ENCODE measurements around the gene SMS. TPM values are rescaled to one million over a fixed set of nuclear protein-coding genes. Genes with fewer than 3 reads are reported as not detected.
"Not testable (repeated sequence)": the region's sequence is repeated elsewhere in the genome, so short reads cannot be mapped to it uniquely, and the experiment has no call there.

Gene SMS
- total RNA-seq, 2 experiments from 2014 or later: 175 to 184 TPM

DNA sequence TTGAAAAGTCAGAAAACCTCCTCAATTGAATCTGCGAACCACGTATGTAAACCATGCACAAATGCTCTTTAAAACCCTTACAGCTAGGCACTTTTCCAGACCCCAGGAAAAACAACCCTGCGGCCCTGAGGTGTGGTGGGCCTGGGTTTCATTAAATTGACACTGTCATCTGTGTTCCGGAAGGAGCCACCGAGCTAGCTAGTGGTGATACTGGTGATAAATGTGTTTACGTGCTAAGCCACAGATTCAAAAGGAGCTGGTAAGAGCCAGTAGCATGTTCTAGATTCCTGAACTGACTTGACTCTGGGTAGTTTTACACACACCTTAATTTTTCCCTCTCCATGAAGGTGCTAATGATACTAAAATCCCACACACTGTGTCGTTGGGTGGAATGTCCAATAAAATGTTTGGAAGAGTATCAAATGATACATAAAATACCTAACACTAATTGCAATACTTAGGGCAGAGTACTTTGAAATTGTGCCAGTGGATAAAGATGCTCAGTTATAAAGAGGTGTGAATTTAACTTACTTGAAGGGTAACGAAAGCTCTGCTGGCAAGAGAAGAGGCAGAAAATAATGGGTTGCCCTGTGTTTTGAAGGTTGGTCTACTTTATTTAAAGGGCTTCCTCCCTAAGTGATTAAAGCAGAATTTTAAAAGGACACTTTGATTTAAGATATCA, 8.5 kb downstream of the SMS start:
- intact Hi-C loops (cut with micrococcal nuclease): loop anchor here (10.0 kb wide), 1 partner anchor 114 kb away; the partner anchor contains the start of gene MBTPS2
- Mint-ChIP-seq H3K27ac (peak overlapping the region; percentile 55), H3K4me3 (no peak overlapping the region), H3K9me3 (peaks cover 2% of the 10 kb centered on the region), H3K4me1 (ENCODE audit: low read depth) (peaks cover 48% of the 10 kb centered on the region), H3K27me3 (no peaks in the 10 kb centered on the region), H3K36me3 (ENCODE audit: low read depth) (peaks cover 34% of the 10 kb centered on the region)
- TF ChIP-seq, protein P1, sequence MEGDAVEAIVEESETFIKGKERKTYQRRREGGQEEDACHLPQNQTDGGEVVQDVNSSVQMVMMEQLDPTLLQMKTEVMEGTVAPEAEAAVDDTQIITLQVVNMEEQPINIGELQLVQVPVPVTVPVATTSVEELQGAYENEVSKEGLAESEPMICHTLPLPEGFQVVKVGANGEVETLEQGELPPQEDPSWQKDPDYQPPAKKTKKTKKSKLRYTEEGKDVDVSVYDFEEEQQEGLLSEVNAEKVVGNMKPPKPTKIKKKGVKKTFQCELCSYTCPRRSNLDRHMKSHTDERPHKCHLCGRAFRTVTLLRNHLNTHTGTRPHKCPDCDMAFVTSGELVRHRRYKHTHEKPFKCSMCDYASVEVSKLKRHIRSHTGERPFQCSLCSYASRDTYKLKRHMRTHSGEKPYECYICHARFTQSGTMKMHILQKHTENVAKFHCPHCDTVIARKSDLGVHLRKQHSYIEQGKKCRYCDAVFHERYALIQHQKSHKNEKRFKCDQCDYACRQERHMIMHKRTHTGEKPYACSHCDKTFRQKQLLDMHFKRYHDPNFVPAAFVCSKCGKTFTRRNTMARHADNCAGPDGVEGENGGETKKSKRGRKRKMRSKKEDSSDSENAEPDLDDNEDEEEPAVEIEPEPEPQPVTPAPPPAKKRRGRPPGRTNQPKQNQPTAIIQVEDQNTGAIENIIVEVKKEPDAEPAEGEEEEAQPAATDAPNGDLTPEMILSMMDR (IDR thresholded peaks at IDR 0.05): no peak
- ChIA-PET POLR2A (no interaction called here), CTCF (interaction anchor here (1.3 kb wide), 1 partner anchor 24 kb away, joined by 3 read pairs; no protein-coding TSS in a partner anchor)
- no peak for DNase-seq
- no peak for ATAC-seq

DNA sequence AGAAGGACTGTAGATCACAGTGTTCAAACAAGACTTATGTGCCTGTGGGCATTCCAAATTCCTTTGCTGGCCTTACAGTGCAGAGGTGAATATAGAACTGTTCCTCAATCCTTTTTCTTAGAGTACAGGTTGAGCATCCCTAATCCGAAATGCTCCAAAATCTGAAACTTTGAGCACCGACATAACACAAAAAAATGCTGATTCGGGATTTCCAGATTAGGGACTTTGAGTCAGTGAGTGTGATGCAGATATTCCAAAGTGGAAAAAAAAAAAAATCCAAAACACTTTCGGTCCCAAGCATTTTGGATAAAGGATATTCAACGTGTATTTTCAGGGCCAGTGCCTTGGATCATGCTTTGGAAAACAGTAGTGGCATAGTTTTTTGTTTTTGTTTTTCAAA, 9.2 kb downstream of the SMS start:
- Mint-ChIP-seq H3K27me3 (no peaks in the 10 kb centered on the region), H3K36me3 (ENCODE audit: low read depth) (peaks cover 31% of the 10 kb centered on the region), H3K4me3 (no peak overlapping the region), H3K9me3 (peaks cover 2% of the 10 kb centered on the region), H3K4me1 (ENCODE audit: low read depth) (peaks cover 48% of the 10 kb centered on the region), H3K27ac (no peak overlapping the region)
- CTCF ChIA-PET: interaction anchor here (1.3 kb wide), 1 partner anchor 23 kb away, joined by 3 read pairs; no protein-coding TSS in a partner anchor
- DNase-seq (no peak), ATAC-seq (no peak)
- POLR2A ChIA-PET: interaction anchor here (0.6 kb wide), 1 partner anchor 16 kb away, joined by 3 read pairs; no protein-coding TSS in a partner anchor
- TF ChIP-seq, protein P1 (IDR thresholded peaks at IDR 0.05): no peak
- intact Hi-C loops (cut with micrococcal nuclease): loop anchor here (10.0 kb wide), 1 partner anchor 115 kb away; the partner anchor contains the start of gene MBTPS2

DNA sequence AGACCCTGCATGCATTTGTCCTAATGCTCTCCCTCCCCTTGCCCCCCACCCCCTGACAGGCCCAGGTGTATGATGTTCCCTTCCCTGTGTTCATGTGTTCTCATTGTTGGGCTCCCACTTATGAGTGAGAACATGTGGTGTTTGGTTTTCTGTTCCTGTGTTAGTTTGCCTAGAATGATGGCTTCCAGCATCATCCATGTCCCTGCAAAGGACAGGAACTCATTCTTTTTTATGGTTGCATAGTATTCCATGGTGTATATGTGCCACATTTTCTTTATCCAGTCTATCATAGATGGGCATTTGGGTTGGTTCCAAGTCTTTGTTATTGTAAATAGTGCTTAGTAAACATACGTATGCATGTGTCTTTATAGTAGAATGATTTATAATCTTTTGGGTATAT, 10.0 kb downstream of the SMS start:
- H3K9me3 Mint-ChIP-seq; H3K27ac Mint-ChIP-seq; ATAC-seq; CTCF ChIA-PET; DNase-seq; H3K4me3 Mint-ChIP-seq; intact Hi-C loops (cut with micrococcal nuclease); POLR2A ChIA-PET; H3K27me3 Mint-ChIP-seq: not testable (repeated sequence)
- Mint-ChIP-seq H3K36me3 (ENCODE audit: low read depth) (peaks cover 31% of the 10 kb centered on the region), H3K4me1 (ENCODE audit: low read depth) (peaks cover 51% of the 10 kb centered on the region)

DNA sequence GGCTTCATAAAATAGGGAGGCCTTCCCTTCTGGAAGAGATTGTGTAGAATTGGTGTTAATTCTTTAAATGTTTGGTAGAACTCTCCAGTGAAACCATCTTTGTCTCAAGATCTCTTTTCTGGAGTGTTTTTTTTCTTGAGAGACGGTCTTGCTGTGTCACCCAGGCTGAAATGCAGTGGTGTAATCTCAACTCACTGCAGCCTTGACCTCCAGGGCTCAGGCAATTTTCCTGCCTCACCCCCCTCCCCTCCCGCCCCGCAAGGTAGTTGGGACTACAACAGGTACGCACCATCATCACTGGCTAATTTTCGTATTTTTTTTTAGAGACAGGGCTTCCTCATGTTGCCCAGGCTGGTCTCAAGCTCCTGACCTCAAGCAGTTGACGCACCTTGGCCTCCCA, 12.1 kb downstream of the SMS start:
- Mint-ChIP-seq H3K9me3 (peaks cover 2% of the 10 kb centered on the region), H3K36me3 (ENCODE audit: low read depth) (peaks cover 26% of the 10 kb centered on the region), H3K27ac (no peak overlapping the region), H3K4me1 (ENCODE audit: low read depth) (peaks cover 43% of the 10 kb centered on the region), H3K27me3 (no peaks in the 10 kb centered on the region), H3K4me3 (no peak overlapping the region)
- ATAC-seq (no peak), DNase-seq (no peak)
- ChIA-PET CTCF (no interaction called here), POLR2A (no interaction called here)
- intact Hi-C loops (cut with micrococcal nuclease): no loop called here
- TF ChIP-seq, protein P1 (IDR thresholded peaks at IDR 0.05): no peak

DNA sequence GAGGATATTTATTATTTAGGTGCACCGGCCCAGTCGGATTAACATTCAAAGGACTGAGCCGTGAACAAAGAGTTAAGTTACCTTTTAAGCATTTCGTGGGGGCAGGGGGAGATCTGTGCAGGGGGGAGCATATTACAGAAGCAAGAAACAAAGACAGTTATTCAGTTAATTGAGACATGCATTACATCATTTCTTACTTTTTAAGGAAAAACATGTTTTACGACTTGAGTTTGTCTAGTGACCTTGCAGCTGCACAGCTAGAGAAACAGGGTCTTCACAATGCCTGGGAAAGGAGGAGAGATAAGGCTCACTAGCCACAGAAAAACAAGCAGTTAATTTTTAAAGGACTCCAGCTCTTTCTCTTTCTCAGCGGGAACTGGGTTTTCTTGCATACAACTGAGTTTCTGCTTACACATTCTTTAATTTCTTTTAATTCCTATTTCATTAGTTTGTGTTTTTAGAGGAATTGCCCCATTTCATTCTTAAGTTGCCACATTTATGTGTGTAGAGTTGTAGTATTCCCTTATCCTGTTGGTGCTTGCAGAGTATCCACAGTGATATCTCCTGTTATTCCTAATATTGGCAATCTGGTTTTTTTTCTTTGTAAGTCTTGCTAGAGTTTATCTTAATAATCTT, 12.8 kb downstream of the SMS start:
- H3K27ac Mint-ChIP-seq; H3K9me3 Mint-ChIP-seq; POLR2A ChIA-PET; H3K4me3 Mint-ChIP-seq; intact Hi-C loops (cut with micrococcal nuclease); H3K27me3 Mint-ChIP-seq; ATAC-seq; DNase-seq; CTCF ChIA-PET: not testable (repeated sequence)
- peaks cover 26% of the 10 kb centered on the region for H3K36me3 Mint-ChIP-seq (ENCODE audit: low read depth)
- peaks cover 46% of the 10 kb centered on the region for H3K4me1 Mint-ChIP-seq (ENCODE audit: low read depth)

All from activated CD8-positive, alpha-beta T cell treated with anti-CD3 and anti-CD28 coated beads for 36 hours (primary cell).